H1 (cell line): Measurements from ENCODE around the gene ATP23. TPM values are rescaled to one million over a fixed set of nuclear protein-coding genes. Genes with fewer than 3 reads are reported as not detected.

Experiments used
- CHD1 ChIP-seq: IDR thresholded peaks from 2 replicates; pipeline ENCODE4 v1.6.1; 2012; ENCODE audit warnings: low read depth, low read length, improper control_type of control experiment
- SP1 ChIP-seq: IDR thresholded peaks from 2 replicates; pipeline ENCODE4 v1.6.1; 2011; ENCODE audit warnings: low read depth, low read length
- SP4 ChIP-seq: IDR thresholded peaks from 2 replicates; pipeline ENCODE4 v1.6.1; 2012; ENCODE audit warnings: low read length, inconsistent platforms
- YY1 ChIP-seq: IDR thresholded peaks from 2 replicates; pipeline ENCODE4 v1.6.1; 2011; ENCODE audit warnings: low read depth, mild to moderate bottlenecking, low read length
- polyA plus RNA-seq, 7 experiments: library from polyadenylated mRNA; depleted of rRNA in 3 of 7; stranded (reverse) in 5 of 7; unstranded in 2 of 7; fragments of >200 nt in 5 of 7; fragments of 200-250 nt in 2 of 7; gene quantifications; 1 replicate in 5 of 7; 2 replicates in 1 of 7; 4 replicates in 1 of 7; pipeline versions ENCODE4 v1.2.1 to v1.2.3, GENCODE V29; 2011 to 2013; ENCODE audit warnings: missing spikeins in 2 of 7, mixed read lengths in 2 of 7
- total RNA-seq: library from RNA; stranded (reverse); fragmentation: NEBNext Ultra II Directional; extraction: Animal tissue kit (Norgen Biotek cat#: 25700); gene quantifications from 2 replicates; pipeline ENCODE4 v1.2.1, GENCODE V29; 2021
- TF ChIP-seq, protein P1 (sequence below): IDR thresholded peaks from 2 replicates; pipeline ENCODE4 v1.6.1; 2012; ENCODE audit warnings: inconsistent platforms

Gene ATP23
- total and polyA plus RNA-seq, 2 of the 8 experiments (the other 6 are each of a cell fraction or from before 2014, with no cell fraction given), result 10.2 to 13.5 TPM

GRCh38 chr12:57941165-57941894, at the start of gene ATP23 (continued):
- TF ChIP-seq, protein P1, sequence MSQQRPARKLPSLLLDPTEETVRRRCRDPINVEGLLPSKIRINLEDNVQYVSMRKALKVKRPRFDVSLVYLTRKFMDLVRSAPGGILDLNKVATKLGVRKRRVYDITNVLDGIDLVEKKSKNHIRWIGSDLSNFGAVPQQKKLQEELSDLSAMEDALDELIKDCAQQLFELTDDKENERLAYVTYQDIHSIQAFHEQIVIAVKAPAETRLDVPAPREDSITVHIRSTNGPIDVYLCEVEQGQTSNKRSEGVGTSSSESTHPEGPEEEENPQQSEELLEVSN, result peak; percentile 62; the same call in 1 of the 2 replicates
- no peak for TF ChIP-seq SP1
- TF ChIP-seq YY1, result 0 out of 2 replicates have a peak, but pooled peaks have one; percentile 12
- no peak for TF ChIP-seq SP4
- TF ChIP-seq CHD1, result no peak
